A549 (cell line): ENCODE results near the gene CCDC92B. TPM values are rescaled to one million over a fixed set of nuclear protein-coding genes. Genes with fewer than 3 reads are reported as not detected.

Source experiments
- ATAC-seq, 2 experiments: fragments of 200-7000 bp in 1 of 2; fragments of >200 bp in 1 of 2; cut with Nextera tagmentation in 1 of 2; cut with Tn5 transposase in 1 of 2; 3 replicates each; pipeline versions ENCODE4 v1.8.0 to v1.9.1; 2018 to 2020; ENCODE audit warnings: mild to moderate bottlenecking in 1 of 2, moderate library complexity in 1 of 2
- CTCF ChIA-PET: fragments of 300-600 bp; sonication (Branson Sonifier 250); formaldehyde crosslinking; extraction: SDS; loops from one replicate; lab custom pipeline; 2021; ENCODE audit warnings: antibody characterized with exemption, inconsistent platforms; lab: Yijun Ruan, JAX
- POLR2A ChIA-PET: fragments of 350-600 bp; formaldehyde crosslinking; extraction: SDS; loops from one replicate; lab custom pipeline; 2021; ENCODE audit warnings: antibody characterized with exemption, inconsistent platforms; lab: Yijun Ruan, JAX
- DNase-seq, 2 experiments: peaks; one replicate each; pipeline versions ENCODE4 v3.0.0 to v3.0.0-alpha.2; 2011 to 2016; ENCODE audit warnings: low read depth in 1 of 2, low spot score in 1 of 2
- FAIRE-seq: peaks from 2 replicates; lab custom pipeline; 2011; peaks lifted over from hg19 to GRCh38; lab: Jason Lieb, UNC
- H3K27ac ChIP-seq, 2 experiments: fragments of >200 bp; sonication (Bioruptor Twin); formaldehyde crosslinking; 3 replicates each; pipeline ENCODE4 v1.5.1; 2016 to 2017
- H3K4me1 ChIP-seq: fragments of >200 bp; sonication (Bioruptor Twin); formaldehyde crosslinking; 3 replicates; pipeline ENCODE4 v1.6.1; 2016
- H3K4me2 ChIP-seq: fragments of >200 bp; sonication (Bioruptor Twin); formaldehyde crosslinking; 3 replicates; pipeline ENCODE4 v1.6.1; 2016
- H3K4me3 ChIP-seq: fragments of >200 bp; sonication (Bioruptor Twin); formaldehyde crosslinking; 3 replicates; pipeline ENCODE4 v1.5.1; 2016
- H3K9me3 ChIP-seq: fragments of >200 bp; sonication (Bioruptor Twin); formaldehyde crosslinking; 3 replicates; pipeline ENCODE4 v1.6.1; 2016
- BHLHE40 ChIP-seq: IDR thresholded peaks from 2 replicates; pipeline ENCODE4 v1.6.1; 2012; ENCODE audit warnings: low read depth, low read length, inconsistent platforms
- CBX8 ChIP-seq: fragments of 200-600 bp; sonication (generic); IDR thresholded peaks from 2 replicates; pipeline ENCODE4 v1.6.1; 2016
- CHD2 ChIP-seq: fragments of 150-350 bp; IDR thresholded peaks from 2 replicates; pipeline ENCODE4 v1.6.1; 2014; ENCODE audit warnings: low read length; ENCODE audit not compliant: partially characterized antibody
- CHD4 ChIP-seq: fragments of 200-600 bp; sonication (generic); IDR thresholded peaks from 2 replicates; pipeline ENCODE4 v1.6.1; 2016; ENCODE audit warnings: antibody characterized with exemption, mild to moderate bottlenecking, borderline replicate concordance
- CTCF ChIP-seq: fragments of >200 bp; sonication (Bioruptor Twin); formaldehyde crosslinking; IDR thresholded peaks from 3 replicates; pipeline ENCODE4 v1.5.1; 2016
- EHMT2 ChIP-seq: fragments of 200-600 bp; sonication (generic); IDR thresholded peaks from 2 replicates; pipeline ENCODE4 v1.6.1; 2016; ENCODE audit warnings: antibody characterized with exemption, low read depth, mild to moderate bottlenecking, moderate library complexity
- ESRRA ChIP-seq: fragments of 150-350 bp; IDR thresholded peaks from 2 replicates; pipeline ENCODE4 v1.6.1; 2014; ENCODE audit warnings: mild to moderate bottlenecking, low read length, borderline replicate concordance
- FOSB ChIP-seq: fragments of 250-450 bp; sonication (Bioruptor Pico); IDR thresholded peaks from 2 replicates; pipeline ENCODE4 v1.5.0; 2020; ENCODE audit warnings: mild to moderate bottlenecking, moderate library complexity
- FOSL2 ChIP-seq, 2 experiments: fragments of 450-650 bp in 1 of 2; fragments of >200 bp in 1 of 2; sonication (Bioruptor Twin) in 1 of 2; formaldehyde crosslinking; IDR thresholded peaks; 2 replicates each; pipeline versions ENCODE4 v1.5.0 to v1.6.1; 2016 to 2020; ENCODE audit warnings: mild to moderate bottlenecking in 1 of 2, moderate library complexity in 1 of 2
- FOXS1 ChIP-seq: fragments of 250-450 bp; sonication (Bioruptor Pico); IDR thresholded peaks from 2 replicates; pipeline ENCODE4 v1.5.0; 2020; ENCODE audit warnings: mild to moderate bottlenecking, moderate library complexity
- GATA3 ChIP-seq: IDR thresholded peaks from 2 replicates; pipeline ENCODE4 v1.6.1; 2012; ENCODE audit warnings: borderline replicate concordance
- HEYL ChIP-seq: fragments of 250-450 bp; sonication (Bioruptor Pico); IDR thresholded peaks from 2 replicates; pipeline ENCODE4 v1.8.0; 2021; ENCODE audit warnings: mild to moderate bottlenecking, moderate library complexity
- HMGXB4 ChIP-seq: fragments of 250-450 bp; sonication (Bioruptor Pico); IDR thresholded peaks from 2 replicates; pipeline ENCODE4 v1.5.0; 2021; ENCODE audit warnings: mild to moderate bottlenecking, moderate library complexity, borderline replicate concordance
- MAX ChIP-seq: IDR thresholded peaks from 2 replicates; pipeline ENCODE4 v1.6.1; 2012
- MAZ ChIP-seq: fragments of 150-350 bp; IDR thresholded peaks from 2 replicates; pipeline ENCODE4 v1.6.1; 2014; ENCODE audit warnings: antibody characterized with exemption, low read depth, low read length, borderline replicate concordance
- NFE2L2 ChIP-seq: fragments of 150-350 bp; conservative IDR thresholded peaks from 2 replicates; pipeline ENCODE4 v1.6.1; 2014; ENCODE audit warnings: low read length
- NPAS2 ChIP-seq: fragments of 250-450 bp; sonication (Bioruptor Pico); IDR thresholded peaks from 2 replicates; pipeline ENCODE4 v1.8.0; 2022; ENCODE audit warnings: mild to moderate bottlenecking, moderate library complexity, borderline replicate concordance
- NR3C1 ChIP-seq: fragments of >200 bp; sonication (Bioruptor Twin); formaldehyde crosslinking; IDR thresholded peaks from 3 replicates; pipeline ENCODE4 v1.6.1; 2017
- RAD21 ChIP-seq, 2 experiments: fragments of >200 bp in 1 of 2; sonication (Bioruptor Twin) in 1 of 2; formaldehyde crosslinking in 1 of 2; IDR thresholded peaks in 1 of 2; conservative IDR thresholded peaks in 1 of 2; 2 replicates in 1 of 2; 3 replicates in 1 of 2; pipeline ENCODE4 v1.6.1; 2012 to 2018; ENCODE audit warnings: inconsistent platforms in 1 of 2
- RFX5 ChIP-seq: fragments of 450-650 bp; IDR thresholded peaks from 2 replicates; pipeline ENCODE4 v1.7.1; 2014; ENCODE audit warnings: antibody characterized with exemption, mild to moderate bottlenecking, moderate library complexity
- RNF2 ChIP-seq: fragments of 200-600 bp; sonication (generic); IDR thresholded peaks from 2 replicates; pipeline ENCODE4 v1.6.1; 2016; ENCODE audit warnings: low read depth, mild to moderate bottlenecking, antibody characterized with exemption, moderate library complexity, borderline replicate concordance
- SMC3 ChIP-seq: fragments of >200 bp; sonication (Bioruptor Twin); formaldehyde crosslinking; IDR thresholded peaks from 3 replicates; pipeline ENCODE4 v1.6.1; 2018; ENCODE audit warnings: inconsistent platforms
- SREBF2 ChIP-seq: fragments of 450-650 bp; IDR thresholded peaks from 2 replicates; pipeline ENCODE4 v1.6.1; 2014; ENCODE audit warnings: mild to moderate bottlenecking, moderate library complexity
- TFCP2L1 ChIP-seq: fragments of 250-450 bp; sonication (Bioruptor Pico); IDR thresholded peaks from 2 replicates; pipeline ENCODE4 v1.5.0; 2021; ENCODE audit warnings: mild to moderate bottlenecking
- ZC3H11A ChIP-seq: fragments of 450-650 bp; IDR thresholded peaks from 2 replicates; pipeline ENCODE4 v1.6.1; 2014; ENCODE audit warnings: antibody characterized with exemption, mild to moderate bottlenecking
- ZFP36 ChIP-seq: fragments of 450-650 bp; IDR thresholded peaks from 2 replicates; pipeline ENCODE4 v1.6.1; 2014; ENCODE audit warnings: borderline replicate concordance; ENCODE audit not compliant: partially characterized antibody
- ZNF302 ChIP-seq: fragments of 250-450 bp; sonication (Bioruptor Pico); IDR thresholded peaks from 2 replicates; pipeline ENCODE4 v1.9.0; 2021; ENCODE audit warnings: inconsistent platforms, mild to moderate bottlenecking, moderate library complexity
- ZSCAN20 ChIP-seq: fragments of 250-450 bp; sonication (Bioruptor Pico); IDR thresholded peaks from 2 replicates; pipeline ENCODE4 v1.8.0; 2022; ENCODE audit warnings: mild to moderate bottlenecking, moderate library complexity
- WGBS: methylation state at CpG from one replicate; pipeline ENCODE4 v1.1.6; 2017; ENCODE audit errors: missing lambda C conversion rate; 5-methylcytosine and 5-hydroxymethylcytosine counted together
- polyA plus RNA-seq, 4 experiments: library from polyadenylated mRNA; depleted of rRNA in 3 of 4; stranded (reverse); fragments of >200 nt; fragmentation: RNase III in 1 of 4; extraction: RNeasy Plus Mini Kit Qiagen cat#74134 plus additional on column Dnase treatment in 1 of 4; gene quantifications; 2 replicates in 3 of 4; 3 replicates in 1 of 4; pipeline ENCODE4 v1.2.3, GENCODE V29; 2011 to 2017
- TF ChIP-seq, protein P1 (sequence below): IDR thresholded peaks from 2 replicates; pipeline ENCODE4 v1.6.1; 2012; ENCODE audit warnings: low read depth, borderline replicate concordance
- TF ChIP-seq, protein P2 (sequence below): fragments of 200-600 bp; sonication (generic); IDR thresholded peaks from 2 replicates; pipeline ENCODE4 v1.6.1; 2016; ENCODE audit warnings: antibody characterized with exemption, mild to moderate bottlenecking, moderate library complexity
- TF ChIP-seq, protein P3 (sequence below): IDR thresholded peaks from 2 replicates; pipeline ENCODE4 v1.6.1; 2012

The CCDC92B gene
- polyA plus RNA-seq, 2 of the 4 experiments (the other 2 are of a cell fraction): 0.05 to 0.08 TPM

GRCh38 chr17:2786176-2786881 lies 36.9 kb upstream of the CCDC92B start:
- POLR2A ChIA-PET: interaction anchor here (0.8 kb wide), 1 partner anchor 30 kb away, joined by 3 read pairs; no protein-coding TSS in a partner anchor
- peak; percentile 46 for FAIRE-seq
- TF ChIP-seq SREBF2: no peak
- TF ChIP-seq ZNF302: no peak
- TF ChIP-seq TFCP2L1 (CRISPR knock-in tag): no peak
- TF ChIP-seq FOSB (CRISPR knock-in tag): no peak
- no peak for TF ChIP-seq HMGXB4 (CRISPR knock-in tag)
- no peak for TF ChIP-seq FOXS1 (CRISPR knock-in tag)
- no peak for TF ChIP-seq CHD2
- TF ChIP-seq, protein P1, sequence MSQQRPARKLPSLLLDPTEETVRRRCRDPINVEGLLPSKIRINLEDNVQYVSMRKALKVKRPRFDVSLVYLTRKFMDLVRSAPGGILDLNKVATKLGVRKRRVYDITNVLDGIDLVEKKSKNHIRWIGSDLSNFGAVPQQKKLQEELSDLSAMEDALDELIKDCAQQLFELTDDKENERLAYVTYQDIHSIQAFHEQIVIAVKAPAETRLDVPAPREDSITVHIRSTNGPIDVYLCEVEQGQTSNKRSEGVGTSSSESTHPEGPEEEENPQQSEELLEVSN: no peak; the same call in 1 of the 2 replicates
- no peak for TF ChIP-seq ZC3H11A
- no peak for TF ChIP-seq NFE2L2
- no peak for TF ChIP-seq RNF2
- TF ChIP-seq, protein P2, sequence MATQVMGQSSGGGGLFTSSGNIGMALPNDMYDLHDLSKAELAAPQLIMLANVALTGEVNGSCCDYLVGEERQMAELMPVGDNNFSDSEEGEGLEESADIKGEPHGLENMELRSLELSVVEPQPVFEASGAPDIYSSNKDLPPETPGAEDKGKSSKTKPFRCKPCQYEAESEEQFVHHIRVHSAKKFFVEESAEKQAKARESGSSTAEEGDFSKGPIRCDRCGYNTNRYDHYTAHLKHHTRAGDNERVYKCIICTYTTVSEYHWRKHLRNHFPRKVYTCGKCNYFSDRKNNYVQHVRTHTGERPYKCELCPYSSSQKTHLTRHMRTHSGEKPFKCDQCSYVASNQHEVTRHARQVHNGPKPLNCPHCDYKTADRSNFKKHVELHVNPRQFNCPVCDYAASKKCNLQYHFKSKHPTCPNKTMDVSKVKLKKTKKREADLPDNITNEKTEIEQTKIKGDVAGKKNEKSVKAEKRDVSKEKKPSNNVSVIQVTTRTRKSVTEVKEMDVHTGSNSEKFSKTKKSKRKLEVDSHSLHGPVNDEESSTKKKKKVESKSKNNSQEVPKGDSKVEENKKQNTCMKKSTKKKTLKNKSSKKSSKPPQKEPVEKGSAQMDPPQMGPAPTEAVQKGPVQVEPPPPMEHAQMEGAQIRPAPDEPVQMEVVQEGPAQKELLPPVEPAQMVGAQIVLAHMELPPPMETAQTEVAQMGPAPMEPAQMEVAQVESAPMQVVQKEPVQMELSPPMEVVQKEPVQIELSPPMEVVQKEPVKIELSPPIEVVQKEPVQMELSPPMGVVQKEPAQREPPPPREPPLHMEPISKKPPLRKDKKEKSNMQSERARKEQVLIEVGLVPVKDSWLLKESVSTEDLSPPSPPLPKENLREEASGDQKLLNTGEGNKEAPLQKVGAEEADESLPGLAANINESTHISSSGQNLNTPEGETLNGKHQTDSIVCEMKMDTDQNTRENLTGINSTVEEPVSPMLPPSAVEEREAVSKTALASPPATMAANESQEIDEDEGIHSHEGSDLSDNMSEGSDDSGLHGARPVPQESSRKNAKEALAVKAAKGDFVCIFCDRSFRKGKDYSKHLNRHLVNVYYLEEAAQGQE: no peak
- no peak for TF ChIP-seq ZFP36
- no peak for TF ChIP-seq NR3C1
- TF ChIP-seq HEYL (CRISPR knock-in tag): no peak
- TF ChIP-seq ESRRA: no peak
- TF ChIP-seq CBX8: no peak
- TF ChIP-seq MAZ: peak; percentile 86; the same call in 1 of the 2 replicates
- TF ChIP-seq NPAS2: no peak
- no peak for TF ChIP-seq FOSL2 (IDR thresholded peaks at IDR 0.05)
- no peak for TF ChIP-seq FOSL2 (CRISPR knock-in tag; IDR thresholded peaks at IDR 0.05)
- TF ChIP-seq BHLHE40: no peak
- TF ChIP-seq EHMT2: no peak
- TF ChIP-seq ZSCAN20 (CRISPR knock-in tag): no peak
- peak; percentile 89 for TF ChIP-seq SMC3
- TF ChIP-seq RAD21 (conservative IDR thresholded peaks at IDR 0.05 in 1 of 2, IDR thresholded peaks at IDR 0.05 in 1 of 2): peak; percentile 90 to 94
- peak; percentile 92 for TF ChIP-seq CTCF
- TF ChIP-seq, protein P3, sequence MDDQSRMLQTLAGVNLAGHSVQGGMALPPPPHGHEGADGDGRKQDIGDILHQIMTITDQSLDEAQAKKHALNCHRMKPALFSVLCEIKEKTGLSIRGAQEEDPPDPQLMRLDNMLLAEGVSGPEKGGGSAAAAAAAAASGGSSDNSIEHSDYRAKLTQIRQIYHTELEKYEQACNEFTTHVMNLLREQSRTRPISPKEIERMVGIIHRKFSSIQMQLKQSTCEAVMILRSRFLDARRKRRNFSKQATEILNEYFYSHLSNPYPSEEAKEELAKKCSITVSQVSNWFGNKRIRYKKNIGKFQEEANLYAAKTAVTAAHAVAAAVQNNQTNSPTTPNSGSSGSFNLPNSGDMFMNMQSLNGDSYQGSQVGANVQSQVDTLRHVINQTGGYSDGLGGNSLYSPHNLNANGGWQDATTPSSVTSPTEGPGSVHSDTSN: no peak
- TF ChIP-seq GATA3: no peak
- TF ChIP-seq MAX: peak; percentile 50
- no peak for TF ChIP-seq CHD4
- no peak for TF ChIP-seq RFX5

More at GRCh38 chr17:2786176-2786881, 36.9 kb upstream of the CCDC92B start:
- DNase-seq (peak; percentile 94 to 95), ATAC-seq (peak; percentile 89 to 97)
- Histone ChIP-seq H3K27ac (peak overlapping the region; percentile 53; a peak in 4 of 6 replicates), H3K4me2 (peak overlapping the region; percentile 71), H3K9me3 (no peaks in the 10 kb centered on the region), H3K4me1 (no peaks in the 10 kb centered on the region), H3K4me3 (peak overlapping the region; percentile 27)
- 30% methylated on average over 21 of the region's 21 CpGs for WGBS
- CTCF ChIA-PET: interaction anchor here (0.6 to 10.6 kb wide), 56 partner anchors 9 to 1715 kb away, joined by 3 to 82 read pairs (median 5); partner anchors contain the start of gene RAP1GAP2
